ENCODE results near the gene CMIP. TPM values are rescaled to one million over a fixed set of nuclear protein-coding genes. Genes with fewer than 3 reads are reported as not detected.

CMIP gene
- total RNA-seq, 1 experiment from 2014 or later, result 53.6 TPM

DNA sequence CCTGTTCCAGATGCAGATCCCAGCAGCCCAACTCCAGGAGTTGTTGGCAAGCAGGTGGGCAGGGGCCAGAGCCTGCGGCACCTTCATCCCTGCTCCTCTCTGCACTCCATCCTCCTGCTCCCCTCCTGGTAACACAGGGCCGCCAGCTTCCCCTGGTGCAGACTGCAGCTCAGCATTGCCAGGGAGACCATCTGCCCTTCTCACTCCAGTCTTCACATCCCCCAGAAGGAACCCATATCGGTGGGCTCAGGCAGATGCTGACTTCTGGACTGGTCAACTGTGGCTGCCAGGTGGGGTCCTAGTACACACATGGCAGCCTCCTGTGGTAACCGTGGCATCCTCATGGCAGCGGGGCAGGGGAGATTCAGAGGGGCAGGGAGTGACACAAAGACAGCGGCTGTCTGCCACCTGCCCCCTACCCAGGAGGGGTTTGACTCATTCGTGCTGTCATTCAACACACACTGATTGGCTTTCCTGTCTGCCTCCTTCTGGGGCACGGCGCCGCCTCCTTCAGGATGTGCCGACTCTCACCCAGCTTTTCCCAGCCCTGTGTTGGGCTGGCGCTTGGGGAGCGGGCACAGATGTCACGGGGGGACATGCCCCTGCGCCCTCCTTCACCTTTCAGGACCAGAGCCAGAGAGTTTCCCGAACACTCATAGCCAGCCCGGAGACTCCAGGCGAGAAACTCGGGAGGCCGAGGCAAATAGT, 120.9 kb downstream of the CMIP start:
- BruUV-seq (replicated peaks), result no TSS peak
- no peak overlapping the region for H3K27ac Mint-ChIP-seq (ENCODE audit: low read depth, unreplicated experiment)
- H3K36me3 Mint-ChIP-seq (ENCODE audit: insufficient read depth, unreplicated experiment), result peaks cover 5% of the 10 kb centered on the region
- TF ChIP-seq, protein P1, sequence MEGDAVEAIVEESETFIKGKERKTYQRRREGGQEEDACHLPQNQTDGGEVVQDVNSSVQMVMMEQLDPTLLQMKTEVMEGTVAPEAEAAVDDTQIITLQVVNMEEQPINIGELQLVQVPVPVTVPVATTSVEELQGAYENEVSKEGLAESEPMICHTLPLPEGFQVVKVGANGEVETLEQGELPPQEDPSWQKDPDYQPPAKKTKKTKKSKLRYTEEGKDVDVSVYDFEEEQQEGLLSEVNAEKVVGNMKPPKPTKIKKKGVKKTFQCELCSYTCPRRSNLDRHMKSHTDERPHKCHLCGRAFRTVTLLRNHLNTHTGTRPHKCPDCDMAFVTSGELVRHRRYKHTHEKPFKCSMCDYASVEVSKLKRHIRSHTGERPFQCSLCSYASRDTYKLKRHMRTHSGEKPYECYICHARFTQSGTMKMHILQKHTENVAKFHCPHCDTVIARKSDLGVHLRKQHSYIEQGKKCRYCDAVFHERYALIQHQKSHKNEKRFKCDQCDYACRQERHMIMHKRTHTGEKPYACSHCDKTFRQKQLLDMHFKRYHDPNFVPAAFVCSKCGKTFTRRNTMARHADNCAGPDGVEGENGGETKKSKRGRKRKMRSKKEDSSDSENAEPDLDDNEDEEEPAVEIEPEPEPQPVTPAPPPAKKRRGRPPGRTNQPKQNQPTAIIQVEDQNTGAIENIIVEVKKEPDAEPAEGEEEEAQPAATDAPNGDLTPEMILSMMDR (IDR thresholded peaks at IDR 0.05; ENCODE audit: unreplicated experiment), result no peak
- no peak overlapping the region for H3K4me3 Mint-ChIP-seq (ENCODE audit: unreplicated experiment)
- no peaks in the 10 kb centered on the region for H3K9me3 Mint-ChIP-seq (ENCODE audit: unreplicated experiment)
- ChIA-PET CTCF (no interaction called here), POLR2A (no interaction called here)
- no peaks in the 10 kb centered on the region for H3K27me3 Mint-ChIP-seq (ENCODE audit: insufficient read depth, unreplicated experiment)
- peaks cover 39% of the 10 kb centered on the region for H3K4me1 Mint-ChIP-seq (ENCODE audit: insufficient read depth, unreplicated experiment)
- intact Hi-C loops (cut with micrococcal nuclease), result no loop called here
- DNase-seq (ENCODE audit: unreplicated experiment), result no peak

DNA sequence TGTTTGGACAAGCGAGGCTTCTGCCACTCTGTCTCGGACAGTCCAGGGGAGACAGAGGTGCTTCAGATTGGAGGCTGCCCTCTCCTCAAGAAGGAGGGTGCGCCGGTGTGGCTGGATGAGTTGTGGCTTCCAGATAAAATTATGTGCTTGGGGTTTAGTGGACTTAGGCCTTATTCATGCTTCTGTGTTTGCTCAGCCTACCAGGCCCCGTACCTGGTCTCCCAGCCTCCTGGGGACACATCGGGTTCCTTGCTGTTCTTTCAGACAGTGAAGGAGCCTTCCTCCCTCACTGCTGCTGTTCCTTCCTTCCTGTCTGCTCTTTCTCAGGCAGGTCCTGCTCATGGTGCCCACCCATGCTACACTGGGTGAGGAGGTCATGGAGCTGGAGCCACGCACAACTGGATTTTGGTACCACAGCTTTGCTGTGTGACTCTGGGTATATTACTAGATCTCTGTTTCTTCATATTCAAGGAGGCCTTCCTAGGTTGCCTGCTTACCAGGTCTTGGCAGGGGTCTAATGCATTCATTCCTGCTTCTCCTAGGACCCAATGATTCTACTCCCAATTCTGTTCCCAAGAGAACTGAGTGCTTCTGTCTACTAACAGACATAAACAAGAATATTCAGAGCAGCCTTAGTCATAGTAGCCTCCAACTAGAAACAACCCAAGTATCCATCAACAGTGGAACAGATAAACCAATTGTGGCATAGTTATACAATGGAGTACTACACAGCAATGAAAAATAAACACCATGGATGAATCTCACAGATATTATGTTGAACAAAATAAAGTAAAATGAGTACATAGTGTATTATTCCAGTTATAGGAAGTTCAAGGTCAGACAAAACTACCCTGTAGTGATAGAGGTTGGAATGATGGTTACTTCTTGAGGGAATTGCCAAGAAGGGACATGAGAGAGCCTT, 121.7 kb downstream of the CMIP start:
- intact Hi-C loops (cut with micrococcal nuclease), result no loop called here
- TF ChIP-seq, protein P1 (IDR thresholded peaks at IDR 0.05; ENCODE audit: unreplicated experiment), result no peak
- Mint-ChIP-seq H3K9me3 (ENCODE audit: unreplicated experiment) (no peaks in the 10 kb centered on the region), H3K27ac (ENCODE audit: low read depth, unreplicated experiment) (no peak overlapping the region), H3K27me3 (ENCODE audit: insufficient read depth, unreplicated experiment) (no peaks in the 10 kb centered on the region), H3K36me3 (ENCODE audit: insufficient read depth, unreplicated experiment) (no peaks in the 10 kb centered on the region), H3K4me3 (ENCODE audit: unreplicated experiment) (no peak overlapping the region), H3K4me1 (ENCODE audit: insufficient read depth, unreplicated experiment) (peaks cover 39% of the 10 kb centered on the region)
- ChIA-PET CTCF (interaction anchor here (0.6 to 1.6 kb wide), 2 partner anchors 57 to 162 kb away, joined by 3 to 6 read pairs; no protein-coding TSS in a partner anchor), POLR2A (no interaction called here)
- no TSS peak for BruUV-seq (replicated peaks)
- no peak for DNase-seq (ENCODE audit: unreplicated experiment)

DNA sequence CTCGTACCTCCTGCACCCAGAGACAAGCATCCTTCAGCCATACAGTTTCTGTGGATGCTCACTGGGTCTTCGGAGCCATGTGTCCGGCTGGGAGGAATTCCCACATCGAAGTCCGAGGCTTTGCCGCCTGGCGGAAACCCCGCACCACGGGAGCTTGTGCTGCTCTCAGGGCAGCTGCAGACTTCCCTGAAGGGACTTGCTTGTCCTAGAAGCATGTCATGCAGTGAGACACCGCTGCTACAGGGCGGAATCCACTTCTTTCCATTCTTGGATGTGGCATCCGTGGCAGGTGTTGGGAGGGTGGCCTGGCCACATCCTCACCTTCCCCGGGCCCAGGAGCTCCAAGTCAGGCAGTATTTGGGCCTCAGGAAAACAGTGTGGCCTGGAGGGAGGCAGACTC, 122.5 kb downstream of the CMIP start:
- BruUV-seq (replicated peaks), result no TSS peak

More for the DNA sequence above, 122.5 kb downstream of the CMIP start:
- DNase-seq (ENCODE audit: unreplicated experiment), result no peak
- H3K27ac Mint-ChIP-seq (ENCODE audit: low read depth, unreplicated experiment), result no peak overlapping the region
- ChIA-PET CTCF (interaction anchor here (0.6 to 1.6 kb wide), 2 partner anchors 58 to 163 kb away, joined by 3 to 6 read pairs; no protein-coding TSS in a partner anchor), POLR2A (no interaction called here)
- peaks cover 31% of the 10 kb centered on the region for H3K4me1 Mint-ChIP-seq (ENCODE audit: insufficient read depth, unreplicated experiment)
- no peaks in the 10 kb centered on the region for H3K27me3 Mint-ChIP-seq (ENCODE audit: insufficient read depth, unreplicated experiment)
- H3K36me3 Mint-ChIP-seq (ENCODE audit: insufficient read depth, unreplicated experiment), result no peaks in the 10 kb centered on the region
- TF ChIP-seq, protein P1 (IDR thresholded peaks at IDR 0.05; ENCODE audit: unreplicated experiment), result no peak
- intact Hi-C loops (cut with micrococcal nuclease), result no loop called here
- no peaks in the 10 kb centered on the region for H3K9me3 Mint-ChIP-seq (ENCODE audit: unreplicated experiment)
- no peak overlapping the region for H3K4me3 Mint-ChIP-seq (ENCODE audit: unreplicated experiment)
